Activated T-cell treated with anti-CD3 and anti-CD28 coated beads, Interleukin-2, amount 50 U/mL, for 24 hours (primary cell): Measurements from ENCODE around the gene CHMP4B.

Source experiments
- DNase-seq: peaks from one replicate; pipeline ENCODE4 v3.0.0-alpha.2; 2020
- H3K27ac Mint-ChIP-seq: 2 replicates; pipeline ENCODE4 v1.8.0; 2020; ENCODE audit warnings: mild to moderate bottlenecking, mixed read lengths
- H3K27me3 Mint-ChIP-seq: 2 replicates; pipeline ENCODE4 v1.8.0; 2020; ENCODE audit warnings: mixed read lengths
- H3K36me3 Mint-ChIP-seq: 2 replicates; pipeline ENCODE4 v1.8.0; 2020; ENCODE audit warnings: low read depth, mixed read lengths
- H3K4me1 Mint-ChIP-seq: 2 replicates; pipeline ENCODE4 v1.8.0; 2020; ENCODE audit warnings: low read depth, mixed read lengths
- H3K4me3 Mint-ChIP-seq: 2 replicates; pipeline ENCODE4 v1.8.0; 2020; ENCODE audit warnings: mild to moderate bottlenecking, moderate library complexity, mixed read lengths
- H3K9me3 Mint-ChIP-seq: 2 replicates; pipeline ENCODE4 v1.8.0; 2020; ENCODE audit warnings: mixed read lengths

Gene CHMP4B

GRCh38 chr20:33889312-33889711 lies 78.2 kb downstream of the CHMP4B start:
- H3K9me3 Mint-ChIP-seq = no peaks in the 10 kb centered on the region
- H3K4me1 Mint-ChIP-seq = no peaks in the 10 kb centered on the region
- no peak for DNase-seq
- H3K4me3 Mint-ChIP-seq = no peak overlapping the region
- H3K27ac Mint-ChIP-seq = no peak overlapping the region
- H3K27me3 Mint-ChIP-seq = no peaks in the 10 kb centered on the region
- H3K36me3 Mint-ChIP-seq = no peaks in the 10 kb centered on the region

- DNase-seq = no peak
- Mint-ChIP-seq H3K27me3 (no peaks in the 10 kb centered on the region), H3K9me3 (no peaks in the 10 kb centered on the region), H3K4me3 (no peak overlapping the region), H3K36me3 (no peaks in the 10 kb centered on the region), H3K27ac (no peak overlapping the region), H3K4me1 (no peaks in the 10 kb centered on the region)
Measured at GRCh38 chr20:33890557-33890956, 79.4 kb downstream of the CHMP4B start.

GRCh38 chr20:33893314-33893713 lies 82.2 kb downstream of the CHMP4B start:
- Mint-ChIP-seq H3K9me3 (no peaks in the 10 kb centered on the region), H3K4me3 (no peak overlapping the region)

GRCh38 chr20:33894798-33895197 lies 83.7 kb downstream of the CHMP4B start:
- no peaks in the 10 kb centered on the region for H3K4me1 Mint-ChIP-seq
- H3K36me3 Mint-ChIP-seq = no peaks in the 10 kb centered on the region
- H3K27me3 Mint-ChIP-seq = peaks cover 4% of the 10 kb centered on the region
- no peaks in the 10 kb centered on the region for H3K9me3 Mint-ChIP-seq
- H3K27ac Mint-ChIP-seq = no peak overlapping the region
- no peak overlapping the region for H3K4me3 Mint-ChIP-seq
- DNase-seq = no peak

More at GRCh38 chr20:33893314-33893713, 82.2 kb downstream of the CHMP4B start:
- DNase-seq = no peak
- H3K36me3 Mint-ChIP-seq = no peaks in the 10 kb centered on the region
- no peak overlapping the region for H3K27ac Mint-ChIP-seq
- H3K4me1 Mint-ChIP-seq = no peaks in the 10 kb centered on the region
- peaks cover 4% of the 10 kb centered on the region for H3K27me3 Mint-ChIP-seq

GRCh38 chr20:33896509-33896908 lies 85.4 kb downstream of the CHMP4B start:
- H3K9me3 Mint-ChIP-seq = no peaks in the 10 kb centered on the region
- H3K4me1 Mint-ChIP-seq = no peaks in the 10 kb centered on the region
- H3K27ac Mint-ChIP-seq = no peak overlapping the region
- H3K4me3 Mint-ChIP-seq = no peak overlapping the region
- DNase-seq = no peak
- peaks cover 7% of the 10 kb centered on the region for H3K27me3 Mint-ChIP-seq
- H3K36me3 Mint-ChIP-seq = no peaks in the 10 kb centered on the region

GRCh38 chr20:33897313-33897912 lies 86.3 kb downstream of the CHMP4B start:
- H3K27me3 Mint-ChIP-seq = peaks cover 12% of the 10 kb centered on the region
- H3K4me3 Mint-ChIP-seq = no peak overlapping the region
- DNase-seq = no peak
- H3K27ac Mint-ChIP-seq = no peak overlapping the region
- no peaks in the 10 kb centered on the region for H3K36me3 Mint-ChIP-seq
- no peaks in the 10 kb centered on the region for H3K9me3 Mint-ChIP-seq
- H3K4me1 Mint-ChIP-seq = no peaks in the 10 kb centered on the region

- Mint-ChIP-seq H3K27me3 (peaks cover 12% of the 10 kb centered on the region), H3K4me1 (no peaks in the 10 kb centered on the region), H3K36me3 (no peaks in the 10 kb centered on the region), H3K4me3 (no peak overlapping the region), H3K9me3 (no peaks in the 10 kb centered on the region), H3K27ac (no peak overlapping the region)
- DNase-seq = no peak
Measured at GRCh38 chr20:33899106-33899505, 88.0 kb downstream of the CHMP4B start.

- Mint-ChIP-seq H3K4me3 (no peak overlapping the region), H3K4me1 (no peaks in the 10 kb centered on the region), H3K27me3 (peaks cover 12% of the 10 kb centered on the region), H3K9me3 (no peaks in the 10 kb centered on the region), H3K27ac (no peak overlapping the region), H3K36me3 (no peaks in the 10 kb centered on the region)
- DNase-seq = no peak
Measured at GRCh38 chr20:33900521-33901131, 89.5 kb downstream of the CHMP4B start.

- Mint-ChIP-seq H3K27me3 (peaks cover 12% of the 10 kb centered on the region), H3K9me3 (no peaks in the 10 kb centered on the region), H3K27ac (no peak overlapping the region), H3K36me3 (no peaks in the 10 kb centered on the region), H3K4me3 (no peak overlapping the region), H3K4me1 (no peaks in the 10 kb centered on the region)
- DNase-seq = no peak
Measured at GRCh38 chr20:33901132-33901523, 90.0 kb downstream of the CHMP4B start.

- Mint-ChIP-seq H3K4me3 (no peak overlapping the region), H3K36me3 (no peaks in the 10 kb centered on the region), H3K9me3 (no peaks in the 10 kb centered on the region), H3K27ac (no peak overlapping the region), H3K4me1 (no peaks in the 10 kb centered on the region), H3K27me3 (peaks cover 9% of the 10 kb centered on the region)
- no peak for DNase-seq
Measured at GRCh38 chr20:33902011-33902410, 90.9 kb downstream of the CHMP4B start.
